GM19395 (cell line): ENCODE data around the gene SLC28A1.
"Not testable (repeated sequence)": the region's sequence is repeated elsewhere in the genome, so short reads cannot be mapped to it uniquely, and the experiment has no call there.

Experiments
- ATAC-seq: cut with Tn5 transposase; IDR thresholded peaks from one replicate; pipeline ENCODE4 v1.9.1; 2021; ENCODE audit warnings: mild to moderate bottlenecking, moderate library complexity; ENCODE audit not compliant: unreplicated experiment

Gene SLC28A1

DNA sequence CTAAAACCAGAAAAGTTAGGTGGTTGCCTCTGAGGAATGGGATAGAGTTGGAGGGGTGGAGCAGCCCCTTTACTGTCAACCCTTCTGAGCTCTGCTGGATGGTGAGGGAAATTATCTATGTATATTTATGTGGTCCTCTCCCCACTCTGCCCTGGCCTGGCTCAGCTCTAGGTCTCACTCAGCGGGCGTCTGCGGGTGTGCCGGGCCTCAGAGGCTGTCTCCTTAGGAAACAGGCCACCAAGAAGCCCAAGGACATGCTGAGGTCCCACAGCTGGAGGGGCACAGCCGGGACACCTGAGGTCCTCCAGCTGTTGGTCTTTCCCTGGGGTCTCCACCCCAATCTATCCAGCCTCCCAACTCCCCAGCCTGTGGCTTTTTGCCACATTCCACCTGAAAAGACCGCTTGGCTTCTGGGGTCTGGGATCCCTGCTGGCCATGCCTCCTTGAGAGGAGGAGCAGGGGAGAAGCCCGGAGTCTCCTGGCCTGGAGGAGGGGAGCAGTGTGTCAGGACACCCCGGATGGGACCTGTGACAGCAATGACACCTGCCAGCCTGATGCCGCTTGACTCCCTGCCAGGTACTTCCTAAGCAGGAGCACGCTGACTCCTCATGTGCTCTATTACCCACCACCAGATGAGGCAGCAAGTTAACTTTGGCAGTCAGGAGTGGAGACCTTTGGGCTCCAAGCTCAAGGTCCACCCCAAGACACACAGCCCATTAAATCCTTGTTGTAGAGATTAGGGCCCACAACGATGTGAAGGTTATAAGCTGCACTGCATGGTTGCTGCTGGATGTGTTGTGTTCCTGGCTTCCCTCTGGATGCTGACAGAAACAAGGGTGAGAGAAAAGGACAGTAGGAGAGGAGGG is at the start of gene SLC28A1:
TSS of gene SLC28A1 (plus strand) at position 747 of the 866 bp plus-strand sequence. CDS start 3,099 bp downstream, outside the sequence.
- no peak for ATAC-seq

DNA sequence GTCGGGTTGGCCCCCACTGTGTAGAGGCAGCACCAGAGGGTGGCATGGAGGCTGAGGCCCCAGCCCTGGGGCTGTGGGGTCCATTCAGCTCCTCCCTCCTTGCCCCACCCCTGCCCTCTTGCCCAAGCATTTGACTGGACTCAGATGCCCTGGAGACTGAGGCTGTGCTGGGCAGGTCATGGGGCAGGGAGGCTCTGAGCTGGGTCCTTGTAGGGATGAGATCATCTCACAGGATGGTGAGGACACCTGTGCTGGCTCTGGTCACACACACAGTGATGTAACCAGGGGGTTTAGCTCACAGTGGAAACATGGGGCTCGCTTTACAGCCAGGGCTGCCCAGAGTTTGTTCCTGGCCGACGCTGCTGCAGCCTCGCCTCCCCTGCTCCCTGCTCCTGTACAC is 49.5 kb upstream of the SLC28A1 start:
- no peak for ATAC-seq

DNA sequence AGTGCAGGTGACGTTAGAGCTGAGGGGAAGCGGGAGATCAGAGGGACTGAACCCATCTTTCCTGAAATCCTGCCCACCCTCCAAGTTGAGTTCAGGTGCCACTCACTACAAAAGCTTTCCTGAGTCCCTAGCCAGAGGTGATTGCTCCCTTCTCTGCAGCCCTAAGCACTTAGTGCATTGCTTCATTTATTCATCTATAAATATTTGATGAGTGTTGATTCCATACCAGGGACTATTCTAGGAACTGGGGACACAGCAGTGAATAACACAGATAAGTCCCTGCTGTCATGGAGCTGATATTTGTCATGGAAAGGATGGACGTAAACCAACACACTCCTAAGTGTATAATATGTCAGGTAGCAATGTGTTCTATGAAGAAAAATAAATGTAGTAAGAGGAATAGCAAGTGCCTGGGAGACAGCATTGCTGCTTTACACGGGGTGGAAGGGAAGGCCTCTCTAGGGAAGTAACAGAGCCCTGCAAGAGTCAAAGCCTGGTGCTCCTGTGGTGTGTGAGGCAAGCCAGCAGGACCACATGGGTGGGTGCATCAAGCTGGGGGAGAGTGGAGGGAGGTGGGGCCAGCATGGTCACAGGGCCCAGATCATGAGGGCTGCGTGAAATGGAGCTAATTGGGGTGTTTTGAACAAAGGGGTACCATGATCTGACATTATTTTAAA is 48.7 kb upstream of the SLC28A1 start:
- ATAC-seq = no peak

DNA sequence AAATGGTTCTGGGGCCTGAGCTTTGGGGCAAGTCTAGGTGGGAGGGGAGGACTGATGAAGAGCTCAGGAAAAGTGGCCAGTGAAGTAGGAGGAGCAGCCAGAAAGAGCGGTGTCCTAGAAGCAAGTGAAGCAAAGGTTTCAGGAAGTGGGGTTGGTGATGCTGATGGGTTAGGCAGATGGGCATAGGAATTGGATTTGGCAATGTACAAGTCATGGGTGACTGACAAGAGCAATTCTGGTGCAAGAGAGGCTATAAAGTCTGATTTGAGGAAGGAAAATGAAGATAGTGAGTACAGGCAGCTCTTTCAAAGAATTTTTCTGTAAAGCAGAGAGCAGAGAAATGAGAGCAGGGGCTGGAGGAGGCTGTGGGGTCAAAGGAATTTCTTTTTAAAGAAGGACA is 47.6 kb upstream of the SLC28A1 start:
- no peak for ATAC-seq

GRCh38 chr15:84839714-84840113 is 44.7 kb upstream of the SLC28A1 start:
- ATAC-seq = no peak

DNA sequence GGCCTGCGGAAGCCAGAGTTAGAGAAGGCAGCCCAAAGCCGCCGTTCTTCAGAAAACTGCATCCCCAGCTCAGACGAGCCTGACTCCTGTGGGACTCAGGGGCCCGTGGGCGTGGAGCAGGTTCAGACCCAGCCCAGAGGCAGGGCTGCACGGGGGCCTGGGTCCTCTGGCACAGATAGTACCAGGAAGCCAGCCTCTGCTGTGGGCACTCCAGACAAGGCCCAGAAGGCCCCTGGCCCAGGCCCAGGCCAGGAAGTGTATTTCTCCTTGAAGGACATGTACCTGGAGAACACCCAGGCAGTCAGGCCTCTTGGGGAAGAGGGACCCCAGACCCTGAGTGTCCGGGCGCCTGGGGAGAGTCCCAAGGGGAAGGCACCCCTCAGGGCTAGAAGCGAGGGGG is 44.2 kb upstream of the SLC28A1 start:
- no peak for ATAC-seq

- ATAC-seq = no peak
These were observed 43.6 kb upstream of the SLC28A1 start for GRCh38 chr15:84840741-84841429.

- no peak for ATAC-seq
These were observed 41.7 kb upstream of the SLC28A1 start for GRCh38 chr15:84842781-84843180.

DNA sequence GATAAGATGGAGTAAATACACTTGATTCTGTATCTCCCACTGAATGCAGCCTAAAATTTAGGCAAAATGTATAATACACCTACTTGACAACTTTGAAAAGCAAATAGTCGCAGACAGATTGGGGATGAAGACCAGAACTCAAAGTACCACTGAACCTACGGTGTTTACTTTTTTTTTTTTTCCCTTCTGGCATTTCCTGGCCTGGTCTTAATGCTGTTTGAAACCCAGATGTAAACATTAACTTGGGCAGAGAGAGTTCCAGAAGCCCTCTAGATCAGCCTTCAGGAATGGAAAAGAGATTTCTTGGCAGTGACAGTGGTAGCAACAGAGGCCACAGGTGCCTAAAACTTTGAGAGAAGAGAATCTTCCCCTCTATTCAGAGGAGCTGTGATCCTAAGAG is 39.5 kb upstream of the SLC28A1 start:
- ATAC-seq = no peak

GRCh38 chr15:84845631-84846030 is 38.8 kb upstream of the SLC28A1 start:
- ATAC-seq = not testable (repeated sequence)

GRCh38 chr15:84846269-84846668 is 38.2 kb upstream of the SLC28A1 start:
- ATAC-seq = no peak

GRCh38 chr15:84847382-84847781 is 37.1 kb upstream of the SLC28A1 start:
- ATAC-seq = no peak

DNA sequence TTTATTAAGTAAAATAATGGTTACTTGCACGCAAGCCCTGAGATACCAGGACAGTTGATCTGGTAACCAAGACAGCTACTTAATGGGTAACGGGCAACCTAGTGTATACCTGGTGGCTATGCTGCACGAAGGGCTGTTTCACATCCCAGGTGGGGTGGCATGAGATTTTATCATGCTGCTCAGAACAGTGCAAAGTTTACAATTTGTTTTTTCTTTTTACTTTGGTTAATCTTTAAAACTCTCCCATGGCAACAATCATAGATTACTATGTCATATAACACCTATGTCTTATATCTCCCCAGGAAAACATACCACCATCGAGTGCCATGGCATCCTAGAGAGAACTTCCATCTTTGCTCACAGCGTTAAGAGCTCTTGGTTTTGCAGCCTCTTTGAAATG is 32.2 kb upstream of the SLC28A1 start:
- no peak for ATAC-seq

GRCh38 chr15:84855136-84855535 is 29.3 kb upstream of the SLC28A1 start:
- no peak for ATAC-seq

DNA sequence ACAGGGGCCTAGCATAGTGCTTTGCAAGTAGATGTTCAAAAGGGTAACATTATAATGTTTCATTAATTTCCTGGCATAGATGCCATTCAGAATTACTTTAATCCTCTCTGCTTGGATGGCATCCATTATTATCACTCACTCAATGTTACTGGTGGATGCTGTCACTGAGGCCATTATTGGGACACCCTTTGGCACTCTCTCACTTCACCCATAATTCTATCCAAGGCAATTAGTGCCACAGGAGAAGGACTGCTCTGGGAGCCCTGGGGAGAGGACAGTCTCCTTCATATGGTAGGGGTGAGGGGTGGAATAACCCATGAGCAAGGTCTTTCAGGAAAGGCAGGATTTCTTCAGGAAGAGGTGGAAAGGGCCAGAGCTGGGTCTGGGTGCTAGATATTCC is 28.7 kb upstream of the SLC28A1 start:
- ATAC-seq = no peak

DNA sequence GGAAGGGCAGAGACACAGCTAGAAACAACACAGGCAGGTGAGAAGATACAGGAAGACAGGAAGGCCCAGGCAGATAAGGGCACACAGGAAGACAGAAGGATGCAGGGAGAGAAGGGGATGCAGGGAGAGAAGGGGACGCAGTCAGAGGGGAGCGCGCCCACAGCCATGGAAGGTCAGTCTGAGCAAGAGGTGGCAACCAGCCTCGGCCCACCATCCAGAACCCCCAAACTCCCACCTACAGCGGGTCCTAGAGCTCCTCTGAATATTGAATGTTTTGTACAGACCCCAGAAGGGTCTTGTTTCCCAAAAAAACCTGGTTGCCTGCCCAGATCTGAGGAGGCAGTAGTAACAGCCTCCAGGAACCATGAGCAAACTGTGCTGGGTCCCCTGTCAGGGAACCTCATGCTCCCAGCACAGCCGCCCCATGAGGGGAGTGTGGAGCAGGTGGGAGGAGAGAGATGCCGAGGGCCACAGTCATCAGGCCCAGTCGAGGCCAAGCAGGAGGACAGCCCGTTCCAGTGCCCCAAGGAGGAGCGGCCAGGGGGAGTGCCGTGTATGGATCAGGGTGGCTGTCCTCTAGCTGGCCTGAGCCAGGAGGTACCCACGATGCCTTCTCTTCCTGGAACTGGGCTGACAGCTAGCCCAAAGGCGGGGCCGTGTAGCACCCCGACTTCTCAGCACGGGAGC is 27.6 kb upstream of the SLC28A1 start:
- ATAC-seq = no peak

DNA sequence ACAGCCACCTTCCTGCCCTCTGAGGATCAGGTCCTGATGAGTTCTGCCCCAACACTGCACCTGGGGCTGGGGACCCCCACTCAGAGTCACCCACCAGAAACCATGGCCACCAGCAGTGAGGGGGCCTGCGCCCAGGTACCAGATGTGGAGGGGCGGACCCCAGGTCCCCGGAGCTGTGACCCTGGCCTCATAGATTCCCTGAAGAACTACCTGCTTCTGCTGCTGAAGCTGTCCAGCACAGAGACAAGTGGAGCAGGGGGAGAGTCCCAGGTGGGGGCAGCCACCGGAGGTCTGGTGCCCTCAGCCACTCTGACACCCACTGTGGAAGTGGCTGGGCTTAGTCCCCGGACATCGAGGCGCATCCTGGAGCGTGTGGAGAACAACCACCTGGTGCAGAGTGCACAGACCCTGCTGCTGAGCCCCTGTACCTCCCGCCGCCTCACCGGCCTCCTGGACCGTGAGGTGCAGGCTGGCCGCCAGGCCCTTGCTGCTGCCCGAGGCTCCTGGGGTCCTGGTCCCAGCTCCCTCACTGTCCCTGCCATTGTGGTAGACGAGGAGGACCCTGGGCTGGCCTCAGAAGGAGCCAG is 27.0 kb upstream of the SLC28A1 start:
- no peak for ATAC-seq

DNA sequence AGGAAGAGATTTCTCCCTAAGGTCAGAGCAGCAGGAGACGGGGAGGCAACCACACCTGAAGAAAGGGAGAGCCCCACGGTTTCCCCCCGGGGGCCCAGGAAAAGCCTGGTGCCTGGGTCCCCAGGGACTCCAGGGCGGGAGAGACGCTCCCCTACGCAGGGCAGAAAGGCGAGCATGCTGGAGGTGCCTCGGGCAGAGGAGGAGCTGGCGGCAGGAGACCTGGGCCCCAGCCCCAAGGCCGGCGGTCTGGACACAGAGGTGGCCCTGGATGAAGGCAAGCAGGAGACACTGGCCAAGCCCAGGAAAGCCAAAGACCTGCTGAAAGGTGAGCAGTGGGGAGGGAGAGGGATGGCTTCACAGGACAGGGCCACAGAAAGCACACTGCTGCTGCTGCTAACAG is 26.2 kb upstream of the SLC28A1 start:
- no peak for ATAC-seq

GRCh38 chr15:84859144-84859543 is 25.3 kb upstream of the SLC28A1 start:
- no peak for ATAC-seq

DNA sequence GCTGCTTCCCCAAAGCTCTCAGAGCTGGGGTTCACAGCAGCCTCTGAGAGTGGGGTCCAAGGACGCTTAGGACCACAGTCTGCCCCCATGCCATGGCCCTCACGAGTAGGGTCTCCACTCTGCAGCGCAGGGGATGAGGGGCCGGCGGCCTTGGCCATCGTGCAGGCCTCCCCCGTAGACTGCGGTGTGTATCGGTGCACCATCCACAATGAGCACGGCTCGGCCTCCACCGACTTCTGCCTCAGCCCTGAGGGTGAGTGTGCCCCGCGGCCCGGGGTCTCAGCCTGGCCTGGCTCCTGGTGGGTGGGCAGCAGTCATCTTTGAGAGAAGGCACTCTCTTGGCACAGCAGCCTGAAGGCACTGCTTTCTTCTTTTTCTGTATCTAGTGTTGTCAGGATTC is 24.8 kb upstream of the SLC28A1 start:
- ATAC-seq = no peak

GRCh38 chr15:84861781-84862180 is 22.7 kb upstream of the SLC28A1 start:
- no peak for ATAC-seq
